Kidney (tissue), 14 donors: ENCODE results near the gene TGFBR1. TPM values are rescaled to one million over a fixed set of nuclear protein-coding genes. Genes with fewer than 3 reads are reported as not detected.

Experiments used
- DNase-seq, 5 donors: peaks; one replicate each; pipeline ENCODE4 v3.0.0-alpha.2; 2013 to 2020
- FAIRE-seq: peaks from 2 replicates; lab custom pipeline; 2012; peaks lifted over from hg19 to GRCh38; lab: Jason Lieb, UNC
- H3K27ac ChIP-seq, 2 donors: one replicate each; pipeline ENCODE4 v1.7.0; 2013; ENCODE audit warnings: low read depth in 2 of 2, low read length in 2 of 2, inconsistent platforms in 1 of 2
- H3K27me3 ChIP-seq: one replicate; pipeline ENCODE4 v1.7.1; 2013; ENCODE audit warnings: low read length, inconsistent platforms; ENCODE audit not compliant: control insufficient read depth, insufficient read depth
- H3K36me3 ChIP-seq, 3 donors: one replicate each; pipeline versions ENCODE4 v1.7.0 to v1.7.1; 2013; ENCODE audit warnings: low read length in 3 of 3, control low read depth in 1 of 3, inconsistent platforms in 1 of 3; ENCODE audit not compliant: insufficient read depth in 3 of 3, control insufficient read depth in 2 of 3
- H3K4me1 ChIP-seq, 3 donors: one replicate each; pipeline versions ENCODE4 v1.7.0 to v1.7.1; 2013; ENCODE audit warnings: low read length in 3 of 3, inconsistent platforms in 1 of 3, low read depth in 1 of 3; ENCODE audit not compliant: control insufficient read depth in 2 of 3, insufficient read depth in 2 of 3
- H3K4me3 ChIP-seq, 3 donors: one replicate each; pipeline versions ENCODE4 v1.7.0 to v1.8.1; 2013; ENCODE audit warnings: low read length in 3 of 3, control low read depth in 1 of 3, inconsistent platforms in 1 of 3
- H3K9ac ChIP-seq, 3 donors: one replicate each; pipeline versions ENCODE4 v1.7.0 to v1.7.1; 2013; ENCODE audit warnings: low read length in 3 of 3, control low read depth in 1 of 3, inconsistent platforms in 1 of 3
- H3K9me3 ChIP-seq, 3 donors: one replicate each; pipeline versions ENCODE4 v1.7.0 to v1.7.1; 2013; ENCODE audit warnings: low read length in 3 of 3, control low read depth in 1 of 3, inconsistent platforms in 1 of 3; ENCODE audit not compliant: control insufficient read depth in 2 of 3, insufficient read depth in 1 of 3
- intact Hi-C: fragments of 100-400 bp; cut with DNase I; formaldehyde crosslinking; loops from one replicate; pipeline ENCODE4 v1.11.1; 2022
- polyA plus RNA-seq: library from polyadenylated mRNA; stranded (reverse); fragments of 350-450 nt; fragmentation: Illumina TruSeq; extraction: RNeasy Lipid Tissue Mini Kit (QIAGEN cat#74804); gene quantifications from one replicate; pipeline ENCODE4 v1.2.3, GENCODE V29; 2014; ENCODE audit warnings: low read depth, low replicate concordance; ENCODE audit not compliant: insufficient read depth
- total RNA-seq: library from RNA; stranded (reverse); fragmentation: NEBNext Ultra II Directional; extraction: Animal tissue kit (Norgen Biotek cat#: 25700); gene quantifications from one replicate; pipeline ENCODE4 v1.2.1, GENCODE V29; 2021
- TF ChIP-seq, protein P1 (sequence below): IDR thresholded peaks from 3 replicates; pipeline ENCODE4 v1.5.1; 2012; ENCODE audit warnings: mild to moderate bottlenecking, moderate library complexity, borderline replicate concordance; ENCODE audit not compliant: insufficient read depth; ENCODE audit errors: extremely low read depth
- donor health status: control.
- donor health status: control.
- donor health status: control.
- donor health status: control.
- donor health status: control.
- donor health status: DM: yes; HTN: yes; CAD: no.
- donor health status: Normal renal cell carcinoma (clear cell type).

TGFBR1 gene
- total and polyA plus RNA-seq, 2 donors from 2014 or later, result 7.9 to 50.8 TPM

DNA sequence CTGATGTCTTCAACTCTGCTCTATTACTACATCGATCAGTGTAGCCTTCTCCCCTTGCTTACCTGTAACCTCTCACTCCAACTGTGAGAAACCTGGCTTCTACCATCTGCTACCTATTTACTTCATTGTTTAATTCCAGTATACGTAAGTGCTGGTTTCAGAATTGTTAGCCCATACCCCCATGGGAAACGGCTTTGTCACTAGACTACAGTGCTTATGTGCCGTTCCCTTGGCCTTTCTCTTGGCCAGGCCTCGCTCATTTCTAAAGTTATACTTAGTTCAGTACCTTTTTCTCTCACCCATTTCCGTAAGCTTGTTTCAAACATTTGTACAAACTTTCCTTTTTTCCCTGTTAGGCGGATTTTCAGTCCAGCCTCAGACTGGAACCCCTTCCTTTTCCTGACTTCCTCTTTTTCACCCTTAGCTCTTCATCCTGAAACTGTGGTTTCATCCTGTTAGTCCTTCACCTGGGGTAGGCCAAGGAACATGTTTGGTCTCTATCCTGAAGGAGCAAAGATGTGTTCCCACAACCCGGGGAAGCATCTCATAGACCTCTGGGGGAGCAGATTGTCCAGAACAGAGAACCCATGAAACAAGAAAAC is 95.1 kb downstream of the TGFBR1 start:
- Histone ChIP-seq H3K4me1 (no peaks in the 10 kb centered on the region), H3K36me3 (no peaks in the 10 kb centered on the region), H3K4me3 (no peak overlapping the region), H3K9me3 (no peaks in the 10 kb centered on the region), H3K9ac (no peak overlapping the region), H3K27ac (no peak overlapping the region), H3K27me3 (no peaks in the 10 kb centered on the region)
- DNase-seq (no peak), FAIRE-seq (no peak)
- intact Hi-C loops, result no loop called here
- TF ChIP-seq, protein P1, sequence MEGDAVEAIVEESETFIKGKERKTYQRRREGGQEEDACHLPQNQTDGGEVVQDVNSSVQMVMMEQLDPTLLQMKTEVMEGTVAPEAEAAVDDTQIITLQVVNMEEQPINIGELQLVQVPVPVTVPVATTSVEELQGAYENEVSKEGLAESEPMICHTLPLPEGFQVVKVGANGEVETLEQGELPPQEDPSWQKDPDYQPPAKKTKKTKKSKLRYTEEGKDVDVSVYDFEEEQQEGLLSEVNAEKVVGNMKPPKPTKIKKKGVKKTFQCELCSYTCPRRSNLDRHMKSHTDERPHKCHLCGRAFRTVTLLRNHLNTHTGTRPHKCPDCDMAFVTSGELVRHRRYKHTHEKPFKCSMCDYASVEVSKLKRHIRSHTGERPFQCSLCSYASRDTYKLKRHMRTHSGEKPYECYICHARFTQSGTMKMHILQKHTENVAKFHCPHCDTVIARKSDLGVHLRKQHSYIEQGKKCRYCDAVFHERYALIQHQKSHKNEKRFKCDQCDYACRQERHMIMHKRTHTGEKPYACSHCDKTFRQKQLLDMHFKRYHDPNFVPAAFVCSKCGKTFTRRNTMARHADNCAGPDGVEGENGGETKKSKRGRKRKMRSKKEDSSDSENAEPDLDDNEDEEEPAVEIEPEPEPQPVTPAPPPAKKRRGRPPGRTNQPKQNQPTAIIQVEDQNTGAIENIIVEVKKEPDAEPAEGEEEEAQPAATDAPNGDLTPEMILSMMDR, result no peak

DNA sequence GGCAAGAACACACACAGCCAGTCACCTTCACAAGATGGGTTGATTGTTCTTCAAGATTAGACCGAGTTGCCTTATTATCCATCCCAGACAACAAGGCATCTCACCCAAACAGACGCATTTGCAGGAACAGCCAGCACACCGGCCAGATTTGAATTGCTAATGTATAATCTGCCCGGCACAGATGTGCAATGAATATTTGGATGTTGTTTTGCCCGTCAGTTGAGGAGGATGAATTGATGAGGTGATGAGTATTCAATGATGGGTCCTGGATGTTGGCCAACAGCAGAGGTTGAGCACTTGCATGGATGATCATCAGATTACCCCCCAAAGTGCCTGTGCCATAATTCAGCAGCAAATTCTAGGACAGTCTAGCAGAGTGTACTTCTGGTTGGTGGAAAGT is 96.7 kb downstream of the TGFBR1 start:
- Histone ChIP-seq H3K36me3 (no peaks in the 10 kb centered on the region), H3K9ac (no peak overlapping the region), H3K27me3 (no peaks in the 10 kb centered on the region), H3K27ac (no peak overlapping the region), H3K4me3 (no peak overlapping the region), H3K4me1 (no peaks in the 10 kb centered on the region), H3K9me3 (no peaks in the 10 kb centered on the region)
- intact Hi-C loops, result no loop called here
- no peak for FAIRE-seq
- no peak for DNase-seq
- TF ChIP-seq, protein P1, result no peak

Other genes with a start within 250 kb of the TGFBR1 start
- 42.0 TPM for gene COL15A1, start 161.2 kb upstream of the TGFBR1 start, total RNA-seq
- 4.7 TPM for gene COL15A1, start 161.2 kb upstream of the TGFBR1 start, polyA plus RNA-seq
- gene ALG2, start 116.8 kb downstream of the TGFBR1 start, total RNA-seq, result 38.7 TPM
- 40.5 TPM for gene ALG2, start 116.8 kb downstream of the TGFBR1 start, polyA plus RNA-seq
- gene SEC61B, start 117.2 kb downstream of the TGFBR1 start, total RNA-seq, result 118 TPM
- gene SEC61B, start 117.2 kb downstream of the TGFBR1 start, polyA plus RNA-seq, result 328 TPM